ENCODE results near the gene DENND4A. TPM values are rescaled to one million over a fixed set of nuclear protein-coding genes. Genes with fewer than 3 reads are reported as not detected.

DENND4A gene
- total RNA-seq, 4 donors from 2014 or later: 27.1 to 75.3 (median 52.8) TPM

DNA sequence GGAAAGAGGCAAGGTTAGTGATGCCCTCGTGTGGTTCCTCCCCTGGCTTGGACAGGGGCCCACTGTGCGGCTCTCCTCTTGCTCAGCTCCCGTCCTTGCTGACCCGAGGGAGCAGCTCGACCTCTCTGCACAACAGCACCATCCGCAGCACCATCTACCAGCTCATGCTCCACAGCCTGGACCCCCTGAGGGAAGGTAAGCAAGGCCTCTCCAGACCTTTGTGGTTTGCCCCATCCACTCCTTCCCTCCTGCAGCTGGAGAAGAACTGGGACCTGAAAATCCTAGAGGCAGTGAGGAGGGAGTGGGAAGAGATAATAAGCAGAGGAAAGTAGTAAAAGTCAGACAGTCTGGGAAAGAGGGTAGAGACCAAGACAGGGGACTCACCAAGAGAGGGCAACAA is 152.6 kb downstream of the DENND4A start:
- DNase-seq: no peak
- H3K4me1 ChIP-seq: peaks cover 0 to 5% of the 10 kb centered on the region in 2 donors
- no peaks in the 10 kb centered on the region for H3K27me3 ChIP-seq
- no peaks in the 10 kb centered on the region for H3K36me3 ChIP-seq
- TF ChIP-seq CTCF (IDR thresholded peaks at IDR 0.05): no peak
- no peak for TF ChIP-seq POLR2A (IDR thresholded peaks at IDR 0.05)
- no peak overlapping the region for H3K4me3 ChIP-seq
- H3K27ac ChIP-seq: no peak overlapping the region
- H3K9me3 ChIP-seq: no peaks in the 10 kb centered on the region
- intact Hi-C loops (cut with DNase I; ENCODE audit: low total_unique reads): no loop called here

DNA sequence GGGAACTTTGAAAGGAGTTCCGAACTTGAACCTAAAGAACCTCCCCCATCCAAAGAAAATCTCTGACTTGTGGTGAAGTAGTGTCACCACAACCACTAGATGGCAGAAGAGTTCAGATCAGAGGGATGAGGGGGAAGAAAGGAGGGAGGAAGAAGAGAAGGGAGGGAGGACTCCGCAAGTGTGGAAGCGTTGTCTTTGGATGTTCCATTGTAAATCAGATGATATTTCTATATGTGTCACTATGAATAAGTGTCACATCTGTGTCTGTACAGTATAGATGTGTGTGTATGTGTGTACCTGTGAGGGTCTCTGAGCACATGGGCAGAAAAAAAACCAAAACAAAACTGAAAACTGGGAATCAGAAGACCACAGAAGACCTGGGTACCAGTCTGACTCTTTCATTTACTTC is 153.4 kb downstream of the DENND4A start:
- no peak overlapping the region for H3K4me3 ChIP-seq
- DNase-seq: peak in 1 of 2 donors; percentile 31
- H3K4me1 ChIP-seq: peaks cover 0 to 5% of the 10 kb centered on the region in 2 donors
- H3K36me3 ChIP-seq: no peaks in the 10 kb centered on the region
- peak; percentile 76 to 84 (median 78) for TF ChIP-seq CTCF (IDR thresholded peaks at IDR 0.05)
- no peak for TF ChIP-seq POLR2A (IDR thresholded peaks at IDR 0.05)
- H3K27ac ChIP-seq: no peak overlapping the region
- no peaks in the 10 kb centered on the region for H3K9me3 ChIP-seq
- intact Hi-C loops (cut with DNase I; ENCODE audit: low total_unique reads): no loop called here
- H3K27me3 ChIP-seq: no peaks in the 10 kb centered on the region

GRCh38 chr15:65638109-65638508 is 154.0 kb downstream of the DENND4A start:
- Histone ChIP-seq H3K4me1 (peaks cover 0 to 5% of the 10 kb centered on the region in 2 donors), H3K9me3 (no peaks in the 10 kb centered on the region), H3K36me3 (no peaks in the 10 kb centered on the region), H3K4me3 (no peak overlapping the region), H3K27me3 (no peaks in the 10 kb centered on the region), H3K27ac (no peak overlapping the region)
- intact Hi-C loops (cut with DNase I; ENCODE audit: low total_unique reads): no loop called here
- DNase-seq: no peak
- TF ChIP-seq POLR2A (IDR thresholded peaks at IDR 0.05) (no peak), CTCF (IDR thresholded peaks at IDR 0.05) (no peak)

- intact Hi-C loops (cut with DNase I; ENCODE audit: low total_unique reads): no loop called here
- peaks cover 0 to 5% of the 10 kb centered on the region in 2 donors for H3K4me1 ChIP-seq
These were observed 157.7 kb downstream of the DENND4A start for GRCh38 chr15:65634356-65634755.

GRCh38 chr15:65633752-65634151 is 158.3 kb downstream of the DENND4A start:
- H3K9me3 ChIP-seq: no peaks in the 10 kb centered on the region
- no peak for DNase-seq
- intact Hi-C loops (cut with DNase I; ENCODE audit: low total_unique reads): no loop called here
- no peaks in the 10 kb centered on the region for H3K36me3 ChIP-seq
- H3K27ac ChIP-seq: no peak overlapping the region
- TF ChIP-seq POLR2A (IDR thresholded peaks at IDR 0.05): no peak
- TF ChIP-seq CTCF (IDR thresholded peaks at IDR 0.05): no peak
- H3K27me3 ChIP-seq: no peaks in the 10 kb centered on the region
- no peak overlapping the region for H3K4me3 ChIP-seq
- peaks cover 0 to 5% of the 10 kb centered on the region in 2 donors for H3K4me1 ChIP-seq

More at GRCh38 chr15:65634356-65634755, 157.7 kb downstream of the DENND4A start:
- Histone ChIP-seq H3K27ac (no peak overlapping the region), H3K36me3 (no peaks in the 10 kb centered on the region), H3K27me3 (no peaks in the 10 kb centered on the region), H3K4me3 (no peak overlapping the region), H3K9me3 (no peaks in the 10 kb centered on the region)
- no peak for TF ChIP-seq CTCF (IDR thresholded peaks at IDR 0.05)
- TF ChIP-seq POLR2A (IDR thresholded peaks at IDR 0.05): no peak
- DNase-seq: no peak

Measured in uterus (tissue), 4 donors.